A549 (cell line): ENCODE measurements around the gene JMJD4.

Source experiments
- CBX8 ChIP-seq: fragments of 200-600 bp; sonication (generic); IDR thresholded peaks from 2 replicates; pipeline ENCODE4 v1.6.1; 2016
- CEBPB ChIP-seq, 2 experiments: fragments of >200 bp in 1 of 2; sonication (Bioruptor Twin) in 1 of 2; formaldehyde crosslinking in 1 of 2; IDR thresholded peaks; 2 replicates each; pipeline ENCODE4 v1.6.1; 2012 to 2016
- CHD4 ChIP-seq: fragments of 200-600 bp; sonication (generic); IDR thresholded peaks from 2 replicates; pipeline ENCODE4 v1.6.1; 2016; ENCODE audit warnings: antibody characterized with exemption, mild to moderate bottlenecking, borderline replicate concordance
- EHF ChIP-seq: fragments of 250-450 bp; sonication (Bioruptor Pico); IDR thresholded peaks from 2 replicates; pipeline ENCODE4 v1.5.0; 2020; ENCODE audit warnings: mild to moderate bottlenecking
- HEYL ChIP-seq: fragments of 250-450 bp; sonication (Bioruptor Pico); IDR thresholded peaks from 2 replicates; pipeline ENCODE4 v1.8.0; 2021; ENCODE audit warnings: mild to moderate bottlenecking, moderate library complexity
- NPAS2 ChIP-seq: fragments of 250-450 bp; sonication (Bioruptor Pico); IDR thresholded peaks from 2 replicates; pipeline ENCODE4 v1.8.0; 2022; ENCODE audit warnings: mild to moderate bottlenecking, moderate library complexity, borderline replicate concordance
- POLR2A ChIP-seq: IDR thresholded peaks from 2 replicates; pipeline ENCODE4 v1.6.1; 2012; ENCODE audit warnings: mild to moderate bottlenecking, low read length
- SMC3 ChIP-seq: fragments of >200 bp; sonication (Bioruptor Twin); formaldehyde crosslinking; IDR thresholded peaks from 3 replicates; pipeline ENCODE4 v1.6.1; 2018; ENCODE audit warnings: inconsistent platforms
- TF ChIP-seq, protein P1 (sequence below): fragments of 200-600 bp; sonication (generic); IDR thresholded peaks from 2 replicates; pipeline ENCODE4 v1.6.1; 2016; ENCODE audit warnings: antibody characterized with exemption, mild to moderate bottlenecking, moderate library complexity
- TF ChIP-seq, protein P2 (sequence below): fragments of 450-650 bp; IDR thresholded peaks from 2 replicates; pipeline ENCODE4 v1.6.1; 2014; ENCODE audit warnings: antibody characterized with exemption
- TF ChIP-seq, protein P3 (sequence below): fragments of >200 bp; sonication (Bioruptor Twin); formaldehyde crosslinking; IDR thresholded peaks from 3 replicates; pipeline ENCODE4 v1.5.1; 2016
- TF ChIP-seq, protein P4 (sequence below): IDR thresholded peaks from 2 replicates; pipeline ENCODE4 v1.6.1; 2012

DNA sequence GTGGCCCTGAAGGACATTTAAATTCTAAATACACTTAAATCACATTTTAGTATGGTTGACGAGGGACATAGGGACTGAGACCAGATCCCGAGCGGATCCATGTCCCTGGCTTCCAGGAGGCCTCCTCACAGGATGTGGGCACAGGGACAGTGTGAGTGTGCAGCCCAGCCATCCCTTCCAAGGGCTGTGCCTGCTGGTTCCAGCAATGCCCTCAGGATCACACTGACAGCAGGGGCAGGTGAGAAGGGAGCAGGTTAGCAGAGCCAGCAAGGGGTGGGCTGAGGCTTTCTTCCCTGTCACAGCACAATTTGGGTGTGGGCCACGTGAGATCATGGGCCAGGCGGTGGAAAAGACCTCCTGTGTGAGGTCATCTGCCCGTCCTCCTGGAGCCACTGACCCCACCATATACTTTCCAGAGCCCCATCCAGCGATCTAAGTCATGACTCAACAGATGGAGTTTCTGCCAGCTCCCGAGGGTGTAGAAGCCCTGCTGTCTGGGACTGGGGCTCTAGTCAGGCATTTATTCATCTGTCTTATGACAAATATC is 43.4 kb upstream of the JMJD4 start:
- TF ChIP-seq, protein P1, sequence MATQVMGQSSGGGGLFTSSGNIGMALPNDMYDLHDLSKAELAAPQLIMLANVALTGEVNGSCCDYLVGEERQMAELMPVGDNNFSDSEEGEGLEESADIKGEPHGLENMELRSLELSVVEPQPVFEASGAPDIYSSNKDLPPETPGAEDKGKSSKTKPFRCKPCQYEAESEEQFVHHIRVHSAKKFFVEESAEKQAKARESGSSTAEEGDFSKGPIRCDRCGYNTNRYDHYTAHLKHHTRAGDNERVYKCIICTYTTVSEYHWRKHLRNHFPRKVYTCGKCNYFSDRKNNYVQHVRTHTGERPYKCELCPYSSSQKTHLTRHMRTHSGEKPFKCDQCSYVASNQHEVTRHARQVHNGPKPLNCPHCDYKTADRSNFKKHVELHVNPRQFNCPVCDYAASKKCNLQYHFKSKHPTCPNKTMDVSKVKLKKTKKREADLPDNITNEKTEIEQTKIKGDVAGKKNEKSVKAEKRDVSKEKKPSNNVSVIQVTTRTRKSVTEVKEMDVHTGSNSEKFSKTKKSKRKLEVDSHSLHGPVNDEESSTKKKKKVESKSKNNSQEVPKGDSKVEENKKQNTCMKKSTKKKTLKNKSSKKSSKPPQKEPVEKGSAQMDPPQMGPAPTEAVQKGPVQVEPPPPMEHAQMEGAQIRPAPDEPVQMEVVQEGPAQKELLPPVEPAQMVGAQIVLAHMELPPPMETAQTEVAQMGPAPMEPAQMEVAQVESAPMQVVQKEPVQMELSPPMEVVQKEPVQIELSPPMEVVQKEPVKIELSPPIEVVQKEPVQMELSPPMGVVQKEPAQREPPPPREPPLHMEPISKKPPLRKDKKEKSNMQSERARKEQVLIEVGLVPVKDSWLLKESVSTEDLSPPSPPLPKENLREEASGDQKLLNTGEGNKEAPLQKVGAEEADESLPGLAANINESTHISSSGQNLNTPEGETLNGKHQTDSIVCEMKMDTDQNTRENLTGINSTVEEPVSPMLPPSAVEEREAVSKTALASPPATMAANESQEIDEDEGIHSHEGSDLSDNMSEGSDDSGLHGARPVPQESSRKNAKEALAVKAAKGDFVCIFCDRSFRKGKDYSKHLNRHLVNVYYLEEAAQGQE, result no peak
- TF ChIP-seq CBX8 (no peak), HEYL (no peak), POLR2A (no peak), CHD4 (no peak), EHF (no peak), SMC3 (no peak), CEBPB (IDR thresholded peaks at IDR 0.05) (no peak), NPAS2 (no peak)
- TF ChIP-seq, protein P2, sequence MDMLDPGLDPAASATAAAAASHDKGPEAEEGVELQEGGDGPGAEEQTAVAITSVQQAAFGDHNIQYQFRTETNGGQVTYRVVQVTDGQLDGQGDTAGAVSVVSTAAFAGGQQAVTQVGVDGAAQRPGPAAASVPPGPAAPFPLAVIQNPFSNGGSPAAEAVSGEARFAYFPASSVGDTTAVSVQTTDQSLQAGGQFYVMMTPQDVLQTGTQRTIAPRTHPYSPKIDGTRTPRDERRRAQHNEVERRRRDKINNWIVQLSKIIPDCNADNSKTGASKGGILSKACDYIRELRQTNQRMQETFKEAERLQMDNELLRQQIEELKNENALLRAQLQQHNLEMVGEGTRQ, result no peak
- TF ChIP-seq, protein P3, sequence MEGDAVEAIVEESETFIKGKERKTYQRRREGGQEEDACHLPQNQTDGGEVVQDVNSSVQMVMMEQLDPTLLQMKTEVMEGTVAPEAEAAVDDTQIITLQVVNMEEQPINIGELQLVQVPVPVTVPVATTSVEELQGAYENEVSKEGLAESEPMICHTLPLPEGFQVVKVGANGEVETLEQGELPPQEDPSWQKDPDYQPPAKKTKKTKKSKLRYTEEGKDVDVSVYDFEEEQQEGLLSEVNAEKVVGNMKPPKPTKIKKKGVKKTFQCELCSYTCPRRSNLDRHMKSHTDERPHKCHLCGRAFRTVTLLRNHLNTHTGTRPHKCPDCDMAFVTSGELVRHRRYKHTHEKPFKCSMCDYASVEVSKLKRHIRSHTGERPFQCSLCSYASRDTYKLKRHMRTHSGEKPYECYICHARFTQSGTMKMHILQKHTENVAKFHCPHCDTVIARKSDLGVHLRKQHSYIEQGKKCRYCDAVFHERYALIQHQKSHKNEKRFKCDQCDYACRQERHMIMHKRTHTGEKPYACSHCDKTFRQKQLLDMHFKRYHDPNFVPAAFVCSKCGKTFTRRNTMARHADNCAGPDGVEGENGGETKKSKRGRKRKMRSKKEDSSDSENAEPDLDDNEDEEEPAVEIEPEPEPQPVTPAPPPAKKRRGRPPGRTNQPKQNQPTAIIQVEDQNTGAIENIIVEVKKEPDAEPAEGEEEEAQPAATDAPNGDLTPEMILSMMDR, result no peak
- TF ChIP-seq, protein P4, sequence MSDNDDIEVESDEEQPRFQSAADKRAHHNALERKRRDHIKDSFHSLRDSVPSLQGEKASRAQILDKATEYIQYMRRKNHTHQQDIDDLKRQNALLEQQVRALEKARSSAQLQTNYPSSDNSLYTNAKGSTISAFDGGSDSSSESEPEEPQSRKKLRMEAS, result no peak
